ENCODE results near the gene TSPAN18. TPM values are rescaled to one million over a fixed set of nuclear protein-coding genes. Genes with fewer than 3 reads are reported as not detected.

The TSPAN18 gene
- total and polyA plus RNA-seq, 7 donors = 5.2 to 21.7 (median 8.0) TPM

DNA sequence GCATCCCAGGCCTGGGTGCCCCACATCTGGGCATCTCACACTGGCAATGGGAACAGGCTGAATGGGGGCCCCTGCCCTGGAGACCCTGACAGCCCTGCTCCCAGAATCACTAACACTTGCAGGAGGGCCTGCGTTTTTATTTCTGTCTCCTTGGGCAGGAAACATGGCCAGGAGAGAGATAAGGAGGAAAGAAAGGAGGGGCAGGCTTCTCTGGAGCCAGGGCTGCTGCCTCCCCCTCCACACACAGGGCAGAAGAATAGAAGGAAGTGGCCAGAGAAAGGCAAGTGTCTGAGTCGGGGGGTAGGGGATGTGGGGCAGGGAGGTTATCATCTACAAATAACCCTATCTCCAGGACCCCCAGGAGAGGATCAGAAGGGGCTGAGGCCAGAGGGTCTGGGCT is 25.5 kb upstream of the TSPAN18 start:
- Histone ChIP-seq H3K36me3 (ENCODE audit: insufficient read depth in 1 of 2, low read depth in 1 of 2) (no peaks in the 10 kb centered on the region), H3K27me3 (ENCODE audit: insufficient read depth in 3 of 3, low read length in 2 of 3) (no peaks in the 10 kb centered on the region), H3K27ac (no peak overlapping the region), H3K9me3 (no peaks in the 10 kb centered on the region), H3K4me3 (no peak overlapping the region), H3K4me1 (peaks cover 7% of the 10 kb centered on the region)
- WGBS, 3 donors = 57 to 70% (median 64%) methylated on average over 2 of the region's 2 CpGs
- intact Hi-C loops (cut with DNase I) = no loop called here
- no peak for ATAC-seq
- TF ChIP-seq, protein P1, sequence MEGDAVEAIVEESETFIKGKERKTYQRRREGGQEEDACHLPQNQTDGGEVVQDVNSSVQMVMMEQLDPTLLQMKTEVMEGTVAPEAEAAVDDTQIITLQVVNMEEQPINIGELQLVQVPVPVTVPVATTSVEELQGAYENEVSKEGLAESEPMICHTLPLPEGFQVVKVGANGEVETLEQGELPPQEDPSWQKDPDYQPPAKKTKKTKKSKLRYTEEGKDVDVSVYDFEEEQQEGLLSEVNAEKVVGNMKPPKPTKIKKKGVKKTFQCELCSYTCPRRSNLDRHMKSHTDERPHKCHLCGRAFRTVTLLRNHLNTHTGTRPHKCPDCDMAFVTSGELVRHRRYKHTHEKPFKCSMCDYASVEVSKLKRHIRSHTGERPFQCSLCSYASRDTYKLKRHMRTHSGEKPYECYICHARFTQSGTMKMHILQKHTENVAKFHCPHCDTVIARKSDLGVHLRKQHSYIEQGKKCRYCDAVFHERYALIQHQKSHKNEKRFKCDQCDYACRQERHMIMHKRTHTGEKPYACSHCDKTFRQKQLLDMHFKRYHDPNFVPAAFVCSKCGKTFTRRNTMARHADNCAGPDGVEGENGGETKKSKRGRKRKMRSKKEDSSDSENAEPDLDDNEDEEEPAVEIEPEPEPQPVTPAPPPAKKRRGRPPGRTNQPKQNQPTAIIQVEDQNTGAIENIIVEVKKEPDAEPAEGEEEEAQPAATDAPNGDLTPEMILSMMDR (IDR thresholded peaks at IDR 0.05) = no peak
- DNase-seq = no peak

DNA sequence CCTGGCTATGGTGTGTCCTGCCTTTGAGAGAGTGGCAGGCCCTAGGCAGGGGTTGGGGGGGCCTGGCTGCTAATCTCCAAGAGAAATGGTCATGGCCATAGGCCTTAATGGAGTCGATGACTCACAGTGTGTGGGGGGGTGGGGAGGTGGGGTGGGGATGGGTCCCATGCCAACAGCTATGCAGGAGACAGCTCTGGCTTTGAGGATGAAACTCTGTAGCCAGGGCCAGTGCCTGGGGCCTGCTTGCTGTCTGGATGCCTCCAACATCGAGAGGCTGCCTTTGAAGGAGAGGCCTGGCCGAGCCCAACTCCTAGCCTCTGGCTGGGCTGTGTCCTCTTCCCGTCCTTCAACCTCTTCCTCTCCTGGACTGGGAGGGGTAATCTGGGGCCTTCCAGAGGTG is 23.9 kb upstream of the TSPAN18 start:
- H3K36me3 ChIP-seq (ENCODE audit: insufficient read depth in 1 of 2, low read depth in 1 of 2) = no peaks in the 10 kb centered on the region
- no peak overlapping the region for H3K27ac ChIP-seq
- H3K27me3 ChIP-seq (ENCODE audit: insufficient read depth in 3 of 3, low read length in 2 of 3) = no peaks in the 10 kb centered on the region
- peaks cover 7% of the 10 kb centered on the region for H3K4me1 ChIP-seq
- TF ChIP-seq, protein P1 (IDR thresholded peaks at IDR 0.05) = no peak
- ATAC-seq = no peak
- 52 to 67% (median 63%) methylated on average over 4 of the region's 4 CpGs for WGBS, 3 donors
- H3K9me3 ChIP-seq = no peaks in the 10 kb centered on the region
- intact Hi-C loops (cut with DNase I) = no loop called here
- H3K4me3 ChIP-seq = no peak overlapping the region
- DNase-seq = no peak

DNA sequence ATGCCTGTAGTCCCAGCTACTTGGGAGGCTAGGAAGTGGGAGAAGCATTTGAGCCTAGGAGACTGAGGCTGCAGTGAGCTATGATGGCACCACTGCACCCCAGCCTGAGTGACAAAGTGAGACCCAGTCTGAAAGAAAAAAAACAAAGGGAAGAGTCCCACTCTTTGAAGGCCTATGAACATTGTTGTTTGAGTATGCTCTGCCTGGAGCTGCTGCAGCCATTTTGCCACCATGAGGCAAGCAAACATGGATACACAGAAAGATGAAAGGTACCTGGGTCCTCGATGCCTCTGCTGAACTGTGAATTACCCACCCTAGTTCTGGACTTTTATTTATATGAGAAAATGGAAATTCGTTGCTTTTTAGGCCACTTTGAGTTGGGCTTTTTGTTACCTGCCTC is 19.7 kb upstream of the TSPAN18 start:
- intact Hi-C loops (cut with DNase I) = no loop called here
- WGBS, 3 donors = 93 to 99% (median 95%) methylated on average over 2 of the region's 2 CpGs

DNA sequence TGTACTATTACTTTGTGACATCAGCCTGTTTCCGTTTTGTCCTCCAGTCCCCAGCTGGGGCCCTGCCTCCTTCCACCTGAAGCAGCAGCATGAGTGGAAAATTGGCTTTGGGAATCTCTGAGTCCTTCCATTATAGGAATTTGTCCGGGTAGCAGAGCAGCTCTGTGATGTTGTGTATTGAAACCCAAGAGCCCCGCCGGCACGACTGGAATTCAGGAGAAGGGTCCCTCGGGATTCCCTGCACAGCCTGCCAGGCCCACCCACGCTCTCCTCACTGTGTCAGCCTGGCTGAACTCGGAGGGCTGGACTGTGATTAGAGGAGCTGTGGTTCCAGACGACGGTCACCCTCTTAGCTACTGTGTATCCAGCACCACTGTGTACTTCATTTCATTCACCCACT is 18.8 kb upstream of the TSPAN18 start:
- TF ChIP-seq, protein P1 (IDR thresholded peaks at IDR 0.05) = no peak
- Histone ChIP-seq H3K4me1 (no peaks in the 10 kb centered on the region), H3K4me3 (no peak overlapping the region), H3K36me3 (ENCODE audit: insufficient read depth in 1 of 2, low read depth in 1 of 2) (no peaks in the 10 kb centered on the region), H3K27me3 (ENCODE audit: insufficient read depth in 3 of 3, low read length in 2 of 3) (peaks cover 0 to 2% (median 0%) of the 10 kb centered on the region in 3 donors), H3K27ac (no peak overlapping the region), H3K9me3 (no peaks in the 10 kb centered on the region)
- WGBS, 3 donors = 15 to 23% (median 16%) methylated on average over 10 of the region's 10 CpGs
- intact Hi-C loops (cut with DNase I) = no loop called here
- DNase-seq (peak in 1 of 2 donors; percentile 27), ATAC-seq (no peak)

More for the DNA sequence above, 19.7 kb upstream of the TSPAN18 start:
- no peak for DNase-seq
- H3K36me3 ChIP-seq (ENCODE audit: insufficient read depth in 1 of 2, low read depth in 1 of 2) = no peaks in the 10 kb centered on the region
- H3K9me3 ChIP-seq = no peaks in the 10 kb centered on the region
- no peak overlapping the region for H3K27ac ChIP-seq
- H3K27me3 ChIP-seq (ENCODE audit: insufficient read depth in 3 of 3, low read length in 2 of 3) = peaks cover 0 to 2% (median 0%) of the 10 kb centered on the region in 3 donors
- TF ChIP-seq, protein P1 (IDR thresholded peaks at IDR 0.05) = no peak
- no peak overlapping the region for H3K4me3 ChIP-seq
- ATAC-seq = no peak
- no peaks in the 10 kb centered on the region for H3K4me1 ChIP-seq
